Neuronal stem cell (in vitro differentiated cells): ENCODE results near the gene SLC35B3.

Experiments used
- DNase-seq: peaks from one replicate; pipeline ENCODE4 v3.0.0-alpha.2; 2013; ENCODE audit warnings: low spot score
- H2AFZ ChIP-seq: one replicate; pipeline ENCODE4 v1.6.1; 2013; ENCODE audit warnings: mild to moderate bottlenecking, low read length, inconsistent platforms
- H2AK5ac ChIP-seq: 2 replicates; pipeline ENCODE4 v1.6.1; 2013; ENCODE audit warnings: low read depth, mild to moderate bottlenecking, inconsistent platforms, low read length, moderate library complexity, mixed read lengths
- H2BK120ac ChIP-seq: 2 replicates; pipeline ENCODE4 v1.6.1; 2013; ENCODE audit warnings: low read depth, mild to moderate bottlenecking, inconsistent platforms, low read length, moderate library complexity, mixed read lengths
- H2BK12ac ChIP-seq: one replicate; pipeline ENCODE4 v1.6.1; 2013; ENCODE audit warnings: low read length, inconsistent platforms
- H2BK15ac ChIP-seq: 2 replicates; pipeline ENCODE4 v1.6.1; 2013; ENCODE audit warnings: mild to moderate bottlenecking, low read length, inconsistent platforms, mixed read lengths
- H2BK5ac ChIP-seq: one replicate; pipeline ENCODE4 v1.6.1; 2013; ENCODE audit warnings: inconsistent platforms, mild to moderate bottlenecking, low read length, moderate library complexity
- H3K14ac ChIP-seq: one replicate; pipeline ENCODE4 v1.6.1; 2013; ENCODE audit warnings: low read length, inconsistent platforms
- H3K18ac ChIP-seq: 2 replicates; pipeline ENCODE4 v1.6.1; 2013; ENCODE audit warnings: low read length, inconsistent platforms
- H3K23ac ChIP-seq: 2 replicates; pipeline ENCODE4 v1.6.1; 2013; ENCODE audit warnings: low read depth, mild to moderate bottlenecking, mixed read lengths, low read length, inconsistent platforms; ENCODE audit not compliant: poor library complexity
- H3K27ac ChIP-seq: replicated peaks from 3 replicates; pipeline ENCODE4 v1.5.1; 2013; ENCODE audit warnings: low read length, inconsistent platforms
- H3K27me3 ChIP-seq, 3 experiments: 2 replicates each; pipeline ENCODE4 v1.6.1; 2013; ENCODE audit warnings: low read length in 3 of 3, mild to moderate bottlenecking in 2 of 3, inconsistent platforms in 1 of 3, low read depth in 1 of 3, mixed read lengths in 1 of 3, moderate library complexity in 1 of 3; ENCODE audit not compliant: control insufficient read depth in 3 of 3, insufficient read depth in 3 of 3
- H3K36me3 ChIP-seq, 2 donors: replicated peaks in 1 of 2; 2 replicates each; pipeline ENCODE4 v1.6.1; 2013; ENCODE audit warnings: low read length in 2 of 2; ENCODE audit not compliant: control insufficient read depth in 2 of 2, insufficient read depth in 2 of 2
- H3K4ac ChIP-seq: 2 replicates; pipeline ENCODE4 v1.6.1; 2013; ENCODE audit warnings: inconsistent platforms, mild to moderate bottlenecking, low read length, moderate library complexity
- H3K4me1 ChIP-seq, 2 donors: 1 replicate in 1 of 2; 2 replicates in 1 of 2; pipeline ENCODE4 v1.6.1; 2013; ENCODE audit warnings: low read length in 2 of 2, low read depth in 1 of 2; ENCODE audit not compliant: control insufficient read depth in 2 of 2, insufficient read depth in 1 of 2
- H3K4me2 ChIP-seq: one replicate; pipeline ENCODE4 v1.6.1; 2013; ENCODE audit warnings: mild to moderate bottlenecking, low read length, inconsistent platforms; ENCODE audit not compliant: insufficient read depth, poor library complexity, severe bottlenecking
- H3K4me3 ChIP-seq, 2 donors: 2 replicates each; pipeline ENCODE4 v1.5.1; 2013; ENCODE audit warnings: low read length in 2 of 2, mild to moderate bottlenecking in 2 of 2, inconsistent platforms in 1 of 2, moderate library complexity in 1 of 2
- H3K79me1 ChIP-seq: one replicate; pipeline ENCODE4 v1.6.1; 2013; ENCODE audit warnings: low read depth, mild to moderate bottlenecking, inconsistent platforms, low read length, moderate library complexity
- H3K9ac ChIP-seq: one replicate; pipeline ENCODE4 v1.6.1; 2013; ENCODE audit warnings: mild to moderate bottlenecking, low read depth, low read length, inconsistent platforms; ENCODE audit not compliant: poor library complexity
- H3K9me3 ChIP-seq, 2 donors: replicated peaks in 1 of 2; 2 replicates each; pipeline versions ENCODE3 to v1.6.1; 2013; ENCODE audit warnings: low read length in 2 of 2, mild to moderate bottlenecking in 2 of 2, inconsistent platforms in 1 of 2, low read depth in 1 of 2, mixed read lengths in 1 of 2, moderate library complexity in 1 of 2; ENCODE audit not compliant: control insufficient read depth in 2 of 2, insufficient read depth in 1 of 2
- H4K8ac ChIP-seq: one replicate; pipeline ENCODE4 v1.6.1; 2013; ENCODE audit warnings: low read depth, mild to moderate bottlenecking, inconsistent platforms, low read length, moderate library complexity
- H4K91ac ChIP-seq: one replicate; pipeline ENCODE4 v1.6.1; 2013; ENCODE audit warnings: low read length, low read depth, mild to moderate bottlenecking, inconsistent platforms; ENCODE audit not compliant: poor library complexity
- WGBS, 2 donors: extraction: QIAGEN DNeasy Blood & Tissue Kit; methylation state at CpG; one replicate each; pipeline ENCODE4 v1.1.7; 2013; ENCODE audit warnings: missing lambda C conversion rate in 2 of 2, mixed read lengths in 1 of 2; ENCODE audit not compliant: insufficient read length in 2 of 2, insufficient replicate concordance in 1 of 2; ENCODE audit errors: extremely low coverage in 2 of 2; 5-methylcytosine and 5-hydroxymethylcytosine counted together

Gene SLC35B3

GRCh38 chr6:8420031-8420588, 15.2 kb downstream of the SLC35B3 start:
- Histone ChIP-seq H3K4me2 (no peak overlapping the region), H2BK15ac (no peak overlapping the region), H2AFZ (no peak overlapping the region), H3K27me3 (no peaks in the 10 kb centered on the region), H3K9me3 (no peaks in the 10 kb centered on the region), H2AK5ac (no peak overlapping the region), H2BK12ac (no peak overlapping the region), H3K23ac (no peak overlapping the region), H3K27ac (no peak overlapping the region), H3K4me3 (no peak overlapping the region), H3K4ac (no peak overlapping the region), H2BK120ac (no peak overlapping the region), H3K9ac (no peak overlapping the region), H3K14ac (no peak overlapping the region), H4K91ac (no peak overlapping the region), H4K8ac (no peak overlapping the region), H3K36me3 (peaks cover 7 to 42% of the 10 kb centered on the region in 2 donors), H3K4me1 (peaks cover 0 to 4% of the 10 kb centered on the region in 2 donors), H3K79me1 (no peaks in the 10 kb centered on the region), H3K18ac (no peak overlapping the region), H2BK5ac (no peak overlapping the region)
- DNase-seq = no peak
- no CpG with 5 or more reads among the region's 3 CpGs for WGBS, 2 donors

GRCh38 chr6:8415913-8416312, 19.4 kb downstream of the SLC35B3 start:
- no peaks in the 10 kb centered on the region for H3K79me1 ChIP-seq
- no peaks in the 10 kb centered on the region for H3K27me3 ChIP-seq
- H4K91ac ChIP-seq = no peak overlapping the region
- H4K8ac ChIP-seq = no peak overlapping the region
- no peak overlapping the region for H2BK120ac ChIP-seq
- H3K18ac ChIP-seq = no peak overlapping the region
- H2BK15ac ChIP-seq = no peak overlapping the region
- DNase-seq = no peak
- H2AFZ ChIP-seq = no peak overlapping the region
- H3K4me3 ChIP-seq = no peak overlapping the region
- no peak overlapping the region for H3K27ac ChIP-seq
- H2BK12ac ChIP-seq = no peak overlapping the region
- no peak overlapping the region for H3K14ac ChIP-seq
- no peak overlapping the region for H3K9ac ChIP-seq
- no CpG with 5 or more reads among the region's 2 CpGs for WGBS, 2 donors
- H2AK5ac ChIP-seq = no peak overlapping the region
- no peak overlapping the region for H3K4me2 ChIP-seq
- no peak overlapping the region for H2BK5ac ChIP-seq
- peaks cover 10 to 65% of the 10 kb centered on the region in 2 donors for H3K36me3 ChIP-seq
- no peak overlapping the region for H3K23ac ChIP-seq
- peaks cover 0 to 2% of the 10 kb centered on the region in 2 donors for H3K4me1 ChIP-seq
- H3K9me3 ChIP-seq = peaks cover 2 to 5% of the 10 kb centered on the region in 2 donors
- no peak overlapping the region for H3K4ac ChIP-seq

- Histone ChIP-seq H3K9ac (no peak overlapping the region), H4K91ac (no peak overlapping the region), H2BK5ac (no peak overlapping the region), H2AFZ (no peak overlapping the region), H3K4me3 (no peak overlapping the region), H3K27ac (no peak overlapping the region), H2AK5ac (no peak overlapping the region), H4K8ac (no peak overlapping the region), H3K4me2 (no peak overlapping the region), H2BK120ac (no peak overlapping the region), H3K14ac (no peak overlapping the region), H3K4me1 (peaks cover 0 to 2% of the 10 kb centered on the region in 2 donors), H3K23ac (no peak overlapping the region), H3K36me3 (peaks cover 10 to 69% of the 10 kb centered on the region in 2 donors), H3K27me3 (no peaks in the 10 kb centered on the region), H2BK15ac (no peak overlapping the region), H3K9me3 (peaks cover 2 to 5% of the 10 kb centered on the region in 2 donors), H3K4ac (no peak overlapping the region), H3K79me1 (no peaks in the 10 kb centered on the region), H3K18ac (no peak overlapping the region), H2BK12ac (no peak overlapping the region)
- DNase-seq = no peak
- WGBS, 2 donors = no CpG with 5 or more reads among the region's 3 CpGs
These were observed 20.1 kb downstream of the SLC35B3 start for GRCh38 chr6:8415280-8415679.

- Histone ChIP-seq H3K14ac (no peak overlapping the region), H2AFZ (no peak overlapping the region), H3K9me3 (peaks cover 2 to 5% of the 10 kb centered on the region in 2 donors), H3K27ac (no peak overlapping the region), H3K27me3 (no peaks in the 10 kb centered on the region), H4K8ac (no peak overlapping the region), H3K4ac (no peak overlapping the region), H3K79me1 (no peaks in the 10 kb centered on the region), H3K23ac (no peak overlapping the region), H3K4me3 (no peak overlapping the region), H4K91ac (no peak overlapping the region), H2BK120ac (no peak overlapping the region), H3K9ac (no peak overlapping the region), H3K4me2 (no peak overlapping the region), H3K36me3 (peaks cover 10 to 73% of the 10 kb centered on the region in 2 donors), H3K4me1 (no peaks in the 10 kb centered on the region), H2AK5ac (no peak overlapping the region), H2BK15ac (no peak overlapping the region), H2BK12ac (no peak overlapping the region), H3K18ac (no peak overlapping the region), H2BK5ac (no peak overlapping the region)
- no CpG with 5 or more reads among the region's 3 CpGs for WGBS, 2 donors
- DNase-seq = no peak
These were observed 20.5 kb downstream of the SLC35B3 start for GRCh38 chr6:8414844-8415243.
